Dedifferentiated amniotic fluid mesenchymal stem cell (primary cell): ENCODE data around the gene SYT14.

Experiments
- DNase-seq: peaks from one replicate; pipeline ENCODE4 v3.0.0-alpha.2; 2016; ENCODE audit errors: extremely low spot score

The SYT14 gene

GRCh38 chr1:210201681-210202080, 263.7 kb downstream of the SYT14 start:
- DNase-seq, result no peak

- DNase-seq, result no peak
Measured at GRCh38 chr1:210207597-210208450, 269.8 kb downstream of the SYT14 start.

GRCh38 chr1:210213335-210213734, 275.3 kb downstream of the SYT14 start:
- DNase-seq, result no peak

- no peak for DNase-seq
Measured at GRCh38 chr1:210214573-210215409, 276.8 kb downstream of the SYT14 start.

- DNase-seq, result no peak
Measured at GRCh38 chr1:210217482-210217881, 279.5 kb downstream of the SYT14 start.

GRCh38 chr1:210218047-210218446, 280.0 kb downstream of the SYT14 start:
- DNase-seq, result no peak
